ENCODE data around the gene MRPL40. TPM values are rescaled to one million over a fixed set of nuclear protein-coding genes. Genes with fewer than 3 reads are reported as not detected.

The MRPL40 gene
- total RNA-seq, 1 donor = 34.4 TPM

- no peaks in the 10 kb centered on the region for H3K4me1 ChIP-seq (ENCODE audit: insufficient read depth, low read length)
- H3K27me3 ChIP-seq (ENCODE audit: insufficient read depth, low read length) = no peaks in the 10 kb centered on the region
- peaks cover 54% of the 10 kb centered on the region for H3K36me3 ChIP-seq (ENCODE audit: insufficient read depth, low read length)
- no peak overlapping the region for H3K4me2 ChIP-seq (ENCODE audit: insufficient read depth, low read length)
- TF ChIP-seq, protein P1, sequence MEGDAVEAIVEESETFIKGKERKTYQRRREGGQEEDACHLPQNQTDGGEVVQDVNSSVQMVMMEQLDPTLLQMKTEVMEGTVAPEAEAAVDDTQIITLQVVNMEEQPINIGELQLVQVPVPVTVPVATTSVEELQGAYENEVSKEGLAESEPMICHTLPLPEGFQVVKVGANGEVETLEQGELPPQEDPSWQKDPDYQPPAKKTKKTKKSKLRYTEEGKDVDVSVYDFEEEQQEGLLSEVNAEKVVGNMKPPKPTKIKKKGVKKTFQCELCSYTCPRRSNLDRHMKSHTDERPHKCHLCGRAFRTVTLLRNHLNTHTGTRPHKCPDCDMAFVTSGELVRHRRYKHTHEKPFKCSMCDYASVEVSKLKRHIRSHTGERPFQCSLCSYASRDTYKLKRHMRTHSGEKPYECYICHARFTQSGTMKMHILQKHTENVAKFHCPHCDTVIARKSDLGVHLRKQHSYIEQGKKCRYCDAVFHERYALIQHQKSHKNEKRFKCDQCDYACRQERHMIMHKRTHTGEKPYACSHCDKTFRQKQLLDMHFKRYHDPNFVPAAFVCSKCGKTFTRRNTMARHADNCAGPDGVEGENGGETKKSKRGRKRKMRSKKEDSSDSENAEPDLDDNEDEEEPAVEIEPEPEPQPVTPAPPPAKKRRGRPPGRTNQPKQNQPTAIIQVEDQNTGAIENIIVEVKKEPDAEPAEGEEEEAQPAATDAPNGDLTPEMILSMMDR (IDR thresholded peaks at IDR 0.05; ENCODE audit: extremely low read depth, low read depth, low read length) = no peak
- no peak for DNase-seq (ENCODE audit: insufficient read length, low spot score, missing footprints)
- H3K4me3 ChIP-seq (ENCODE audit: insufficient read depth, low read length) = no peak overlapping the region
- no peak overlapping the region for H2AFZ ChIP-seq (ENCODE audit: low read length)
- H3K9me3 ChIP-seq (ENCODE audit: low read depth, low read length) = no peaks in the 10 kb centered on the region
- peaks cover 2% of the 10 kb centered on the region for H4K20me1 ChIP-seq (ENCODE audit: insufficient read depth, low read length)
- no peak overlapping the region for H3K27ac ChIP-seq (ENCODE audit: low read depth, low read length)
- H3K79me2 ChIP-seq (ENCODE audit: insufficient read depth, low read length) = no peaks in the 10 kb centered on the region
Measured at GRCh38 chr22:19402642-19403191, 29.6 kb upstream of the MRPL40 start.

DNA sequence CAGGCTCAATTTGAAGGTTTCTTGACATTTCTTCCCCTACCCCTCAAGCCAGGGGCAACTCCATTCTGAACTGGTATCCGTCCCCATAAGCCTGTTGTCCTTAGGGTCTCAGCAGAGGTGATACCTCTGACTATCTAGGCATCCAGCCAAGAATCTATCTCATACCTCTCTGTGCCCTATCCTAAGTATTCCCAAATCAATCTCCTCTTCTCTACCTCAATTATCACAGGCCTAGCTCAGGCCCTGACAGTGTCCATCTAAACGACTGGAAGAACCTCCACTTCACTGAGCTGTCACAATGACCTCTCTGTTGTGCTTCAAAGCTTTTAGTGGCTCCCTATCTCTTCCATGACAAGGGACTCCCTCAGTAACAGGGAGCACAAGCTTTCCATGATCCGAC, 27.7 kb upstream of the MRPL40 start:
- Histone ChIP-seq H3K4me3 (ENCODE audit: insufficient read depth, low read length) (no peak overlapping the region), H3K4me1 (ENCODE audit: insufficient read depth, low read length) (no peaks in the 10 kb centered on the region), H2AFZ (ENCODE audit: low read length) (no peak overlapping the region), H3K9me3 (ENCODE audit: low read depth, low read length) (no peaks in the 10 kb centered on the region), H3K27ac (ENCODE audit: low read depth, low read length) (no peak overlapping the region), H3K36me3 (ENCODE audit: insufficient read depth, low read length) (peaks cover 61% of the 10 kb centered on the region), H3K4me2 (ENCODE audit: insufficient read depth, low read length) (no peak overlapping the region), H4K20me1 (ENCODE audit: insufficient read depth, low read length) (peaks cover 2% of the 10 kb centered on the region), H3K27me3 (ENCODE audit: insufficient read depth, low read length) (no peaks in the 10 kb centered on the region), H3K79me2 (ENCODE audit: insufficient read depth, low read length) (peaks cover 7% of the 10 kb centered on the region)
- TF ChIP-seq, protein P1 (IDR thresholded peaks at IDR 0.05; ENCODE audit: extremely low read depth, low read depth, low read length) = no peak
- DNase-seq (ENCODE audit: insufficient read length, low spot score, missing footprints) = no peak

- Histone ChIP-seq H3K4me3 (ENCODE audit: insufficient read depth, low read length) (no peak overlapping the region), H3K79me2 (ENCODE audit: insufficient read depth, low read length) (peaks cover 11% of the 10 kb centered on the region), H3K4me1 (ENCODE audit: insufficient read depth, low read length) (no peaks in the 10 kb centered on the region), H4K20me1 (ENCODE audit: insufficient read depth, low read length) (peaks cover 2% of the 10 kb centered on the region), H3K27me3 (ENCODE audit: insufficient read depth, low read length) (no peaks in the 10 kb centered on the region), H3K4me2 (ENCODE audit: insufficient read depth, low read length) (no peak overlapping the region), H2AFZ (ENCODE audit: low read length) (no peak overlapping the region), H3K36me3 (ENCODE audit: insufficient read depth, low read length) (peaks cover 63% of the 10 kb centered on the region), H3K27ac (ENCODE audit: low read depth, low read length) (no peak overlapping the region), H3K9me3 (ENCODE audit: low read depth, low read length) (no peaks in the 10 kb centered on the region)
- TF ChIP-seq, protein P1 (IDR thresholded peaks at IDR 0.05; ENCODE audit: extremely low read depth, low read depth, low read length) = no peak
- no peak for DNase-seq (ENCODE audit: insufficient read length, low spot score, missing footprints)
Measured at GRCh38 chr22:19405133-19405532, 27.2 kb upstream of the MRPL40 start.

DNA sequence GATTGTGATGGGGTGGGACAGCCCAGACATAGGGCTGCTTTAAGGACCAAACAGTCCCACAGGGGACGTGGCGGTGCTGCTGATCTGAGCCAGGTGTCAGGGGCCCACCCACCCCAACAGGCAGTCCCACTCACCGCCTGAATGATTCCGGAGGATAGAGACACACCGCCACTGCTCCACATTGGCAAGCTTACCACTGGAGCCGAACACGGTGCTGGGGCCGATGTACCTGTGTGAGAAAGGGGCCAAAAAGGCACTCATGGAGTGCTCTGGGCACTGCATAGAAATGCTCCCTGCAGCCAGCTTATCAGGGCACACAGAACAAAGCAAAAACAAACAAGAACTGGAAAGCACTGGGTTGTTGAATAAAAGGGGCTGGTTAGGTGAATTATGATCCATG, 26.7 kb upstream of the MRPL40 start:
- H2AFZ ChIP-seq (ENCODE audit: low read length) = no peak overlapping the region
- no peak overlapping the region for H3K4me3 ChIP-seq (ENCODE audit: insufficient read depth, low read length)
- H4K20me1 ChIP-seq (ENCODE audit: insufficient read depth, low read length) = peaks cover 4% of the 10 kb centered on the region
- no peaks in the 10 kb centered on the region for H3K4me1 ChIP-seq (ENCODE audit: insufficient read depth, low read length)
- no peaks in the 10 kb centered on the region for H3K9me3 ChIP-seq (ENCODE audit: low read depth, low read length)
- H3K79me2 ChIP-seq (ENCODE audit: insufficient read depth, low read length) = peaks cover 15% of the 10 kb centered on the region
- no peak overlapping the region for H3K27ac ChIP-seq (ENCODE audit: low read depth, low read length)
- TF ChIP-seq, protein P1 (IDR thresholded peaks at IDR 0.05; ENCODE audit: extremely low read depth, low read depth, low read length) = no peak
- H3K27me3 ChIP-seq (ENCODE audit: insufficient read depth, low read length) = no peaks in the 10 kb centered on the region
- peaks cover 64% of the 10 kb centered on the region for H3K36me3 ChIP-seq (ENCODE audit: insufficient read depth, low read length)
- no peak overlapping the region for H3K4me2 ChIP-seq (ENCODE audit: insufficient read depth, low read length)
- DNase-seq (ENCODE audit: insufficient read length, low spot score, missing footprints) = no peak
